PC-9 (cell line): Measurements from ENCODE around the gene SCARB1. TPM values are rescaled to one million over a fixed set of nuclear protein-coding genes. Genes with fewer than 3 reads are reported as not detected.

Experiments
- BruUV-seq: library from RNA; stranded (reverse); fragments of 400-500 nt; replicated peaks from 2 replicates; lab custom pipeline; 2021; lab: Mats Ljungman, UMichigan
- CTCF ChIA-PET: fragments of 300-600 bp; sonication (Branson Sonifier 250); formaldehyde crosslinking; loops from one replicate; lab custom pipeline; 2022; ENCODE audit warnings: antibody characterized with exemption; lab: Charles Lee
- POLR2A ChIA-PET: fragments of 300-600 bp; sonication (Branson Sonifier 250); formaldehyde crosslinking; loops from one replicate; lab custom pipeline; 2022; ENCODE audit warnings: antibody characterized with exemption; ENCODE audit not compliant: unreplicated experiment; lab: Charles Lee
- DNase-seq, 2 experiments: peaks; one replicate each; pipeline versions ENCODE4 v3.0.0 to v3.0.0-alpha.2; 2015 to 2022; ENCODE audit warnings: mixed read lengths in 1 of 2
- H2AFZ ChIP-seq: fragments of 200-600 bp; sonication (generic); 2 replicates; pipeline ENCODE4 v1.8.1; 2017; ENCODE audit warnings: antibody characterized with exemption
- H3F3A ChIP-seq: fragments of 200-600 bp; sonication (generic); 2 replicates; pipeline ENCODE4 v1.8.1; 2017; ENCODE audit warnings: antibody characterized with exemption, mild to moderate bottlenecking, low read depth; ENCODE audit not compliant: insufficient read depth
- H3K27ac ChIP-seq: fragments of 200-600 bp; sonication (generic); 2 replicates; pipeline ENCODE4 v1.6.1; 2016; ENCODE audit warnings: mixed run types
- H3K27me3 ChIP-seq: fragments of 200-600 bp; sonication (generic); 2 replicates; pipeline ENCODE4 v1.6.1; 2016; ENCODE audit warnings: low read depth, mixed run types; ENCODE audit not compliant: insufficient read depth
- H3K36me3 ChIP-seq: fragments of 200-600 bp; sonication (generic); 2 replicates; pipeline ENCODE4 v1.6.1; 2016; ENCODE audit warnings: low read depth, mixed run types
- H3K4me1 ChIP-seq: fragments of 200-600 bp; sonication (generic); replicated peaks from 2 replicates; pipeline ENCODE4 v1.6.1; 2016; ENCODE audit warnings: mixed run types; ENCODE audit not compliant: insufficient read depth
- H3K4me2 ChIP-seq: fragments of 200-600 bp; sonication (generic); 2 replicates; pipeline ENCODE4 v1.6.1; 2017; ENCODE audit warnings: mixed run types
- H3K4me3 ChIP-seq: fragments of 200-600 bp; sonication (generic); 2 replicates; pipeline ENCODE4 v1.6.1; 2016; ENCODE audit warnings: mixed run types
- H3K79me2 ChIP-seq: fragments of 200-600 bp; sonication (generic); 2 replicates; pipeline ENCODE4 v1.6.1; 2017; ENCODE audit warnings: low read depth, mixed run types
- H3K9me2 ChIP-seq: fragments of 200-600 bp; sonication (generic); 2 replicates; pipeline ENCODE4 v1.8.1; 2017; ENCODE audit warnings: mild to moderate bottlenecking; ENCODE audit not compliant: insufficient read depth
- H3K9me3 ChIP-seq: fragments of 200-600 bp; sonication (generic); 2 replicates; pipeline ENCODE4 v1.8.1; 2016; ENCODE audit warnings: low read depth; ENCODE audit not compliant: insufficient read depth
- H4K20me1 ChIP-seq: fragments of 200-600 bp; sonication (generic); 2 replicates; pipeline ENCODE4 v1.8.1; 2017; ENCODE audit not compliant: insufficient read depth
- CTCF ChIP-seq: fragments of 200-600 bp; sonication (generic); conservative IDR thresholded peaks from 2 replicates; pipeline ENCODE4 v1.6.1; 2017; ENCODE audit warnings: mixed run types, antibody characterized with exemption, mild to moderate bottlenecking, moderate library complexity
- EZH2 ChIP-seq: fragments of 200-600 bp; sonication (generic); IDR thresholded peaks from 2 replicates; pipeline ENCODE4 v1.8.0; 2017; ENCODE audit warnings: antibody characterized with exemption, low read depth
- intact Hi-C: fragments of 100-400 bp; cut with micrococcal nuclease; formaldehyde crosslinking; loops from one replicate; pipeline ENCODE4 v1.10.0; 2022; ENCODE audit not compliant: unreplicated experiment
- total RNA-seq: library from RNA; stranded (reverse); gene quantifications from 2 replicates; pipeline ENCODE4 v1.2.3, GENCODE V29; 2021

SCARB1 gene
- total RNA-seq, 1 experiment from 2014 or later = 49.6 TPM

GRCh38 chr12:124861492-124861891 is 2.2 kb downstream of the SCARB1 start:
- POLR2A ChIA-PET = no interaction called here
- H3F3A ChIP-seq = peaks cover 7% of the 10 kb centered on the region
- 0 out of 2 replicates have a peak, but pooled peaks cover 4% of the 10 kb centered on the region for H3K79me2 ChIP-seq
- no peaks in the 10 kb centered on the region for H3K27me3 ChIP-seq
- H3K36me3 ChIP-seq = no peaks in the 10 kb centered on the region
- CTCF ChIA-PET = no interaction called here
- peaks cover 13% of the 10 kb centered on the region; the same call in 1 of the 2 replicates for H3K4me1 ChIP-seq
- no peak overlapping the region for H2AFZ ChIP-seq
- H3K4me2 ChIP-seq = no peak overlapping the region
- TF ChIP-seq EZH2 = no peak
- TF ChIP-seq CTCF = no peak
- H3K4me3 ChIP-seq = no peak overlapping the region
- no peaks in the 10 kb centered on the region for H3K9me3 ChIP-seq
- H3K9me2 ChIP-seq = no peaks in the 10 kb centered on the region
- intact Hi-C loops = no loop called here
- no peak overlapping the region for H3K27ac ChIP-seq
- BruUV-seq = no TSS peak
- DNase-seq = no peak
- no peaks in the 10 kb centered on the region for H4K20me1 ChIP-seq

- Histone ChIP-seq H3K9me3 (no peaks in the 10 kb centered on the region), H4K20me1 (no peaks in the 10 kb centered on the region), H3K9me2 (no peaks in the 10 kb centered on the region), H3K79me2 (0 out of 2 replicates have a peak, but pooled peaks cover 4% of the 10 kb centered on the region), H3K27ac (no peak overlapping the region), H3F3A (peaks cover 3% of the 10 kb centered on the region), H3K4me3 (no peak overlapping the region), H3K36me3 (no peaks in the 10 kb centered on the region), H3K27me3 (no peaks in the 10 kb centered on the region), H3K4me1 (peaks cover 8% of the 10 kb centered on the region; the same call in 1 of the 2 replicates), H3K4me2 (no peak overlapping the region), H2AFZ (no peak overlapping the region)
- intact Hi-C loops = no loop called here
- no TSS peak for BruUV-seq
- ChIA-PET POLR2A (no interaction called here), CTCF (no interaction called here)
- TF ChIP-seq EZH2 = no peak
- no peak for TF ChIP-seq CTCF
- DNase-seq = no peak
Measured at GRCh38 chr12:124857921-124858461, 5.7 kb downstream of the SCARB1 start.

GRCh38 chr12:124856842-124857178 is 6.9 kb downstream of the SCARB1 start:
- Histone ChIP-seq H3K27me3 (no peaks in the 10 kb centered on the region), H3K9me3 (no peaks in the 10 kb centered on the region), H3K4me1 (no peaks in the 10 kb centered on the region), H4K20me1 (no peaks in the 10 kb centered on the region), H3K9me2 (no peaks in the 10 kb centered on the region), H3K4me2 (no peak overlapping the region), H3F3A (peaks cover 3% of the 10 kb centered on the region; the same call in 1 of the 2 replicates), H3K4me3 (no peak overlapping the region), H2AFZ (no peak overlapping the region), H3K79me2 (no peaks in the 10 kb centered on the region), H3K36me3 (no peaks in the 10 kb centered on the region), H3K27ac (no peak overlapping the region)
- POLR2A ChIA-PET = no interaction called here
- intact Hi-C loops = no loop called here
- DNase-seq = no peak
- TF ChIP-seq EZH2 (no peak), CTCF (no peak)
- BruUV-seq = no TSS peak
- CTCF ChIA-PET = no interaction called here
